Breast epithelium (tissue), 4 donors: ENCODE results near the gene PXDN. TPM values are rescaled to one million over a fixed set of nuclear protein-coding genes. Genes with fewer than 3 reads are reported as not detected.

Experiments
- DNase-seq, 2 donors: peaks; one replicate each; pipeline ENCODE4 v3.0.0-alpha.2; 2019; ENCODE audit warnings: low spot score in 2 of 2
- H3K27ac ChIP-seq, 2 donors: fragments of 200-600 bp; sonication (generic) in 1 of 2; one replicate each; pipeline ENCODE4 v1.5.1; 2016 to 2019; ENCODE audit warnings: mild to moderate bottlenecking in 1 of 2
- H3K27me3 ChIP-seq, 2 donors: fragments of 200-600 bp; sonication (generic) in 1 of 2; one replicate each; pipeline versions ENCODE4 v1.5.1 to v1.6.0; 2017 to 2019; ENCODE audit warnings: control low read depth in 1 of 2, mild to moderate bottlenecking in 1 of 2
- H3K36me3 ChIP-seq: fragments of 200-600 bp; one replicate; pipeline ENCODE4 v1.5.1; 2019
- H3K4me1 ChIP-seq, 2 donors: fragments of 200-600 bp; sonication (generic); one replicate each; pipeline ENCODE4 v1.5.1; 2016 to 2019; ENCODE audit warnings: control low read depth in 1 of 2
- H3K4me3 ChIP-seq, 3 donors: fragments of 200-600 bp; sonication (generic); 1 replicate in 2 of 3; 2 replicates in 1 of 3; pipeline ENCODE4 v1.5.1; 2016 to 2019; ENCODE audit warnings: mild to moderate bottlenecking in 3 of 3, moderate library complexity in 2 of 3
- H3K9me3 ChIP-seq, 2 donors: fragments of 200-600 bp; sonication (generic) in 1 of 2; one replicate each; pipeline ENCODE4 v1.5.1; 2016 to 2019; ENCODE audit warnings: control low read depth in 1 of 2
- CTCF ChIP-seq, 3 donors: fragments of 450-650 bp; IDR thresholded peaks; one replicate each; pipeline ENCODE4 v1.5.1; 2016 to 2017; ENCODE audit warnings: antibody characterized with exemption in 3 of 3, mild to moderate bottlenecking in 3 of 3, moderate library complexity in 3 of 3
- POLR2A ChIP-seq: fragments of 450-650 bp; IDR thresholded peaks from one replicate; pipeline ENCODE4 v1.6.1; 2016; ENCODE audit warnings: antibody characterized with exemption, mild to moderate bottlenecking, moderate library complexity
- POLR2AphosphoS5 ChIP-seq, 3 donors: sonication (generic); formaldehyde crosslinking; IDR thresholded peaks; one replicate each; pipeline ENCODE4 v1.6.1; 2017; ENCODE audit warnings: antibody characterized with exemption in 3 of 3
- intact Hi-C: fragments of 100-400 bp; cut with DNase I; formaldehyde crosslinking; loops from one replicate; pipeline ENCODE4 v1.15.1; 2023; ENCODE audit warnings: low total_unique reads
- total RNA-seq, 3 donors: library from RNA; depleted of rRNA; stranded (reverse); fragments of >200 nt; gene quantifications; one replicate each; pipeline ENCODE4 v1.1.0, GENCODE V29; 2016

The PXDN gene
- total RNA-seq, 3 donors from 2014 or later: 42.4 to 108 (median 64.2) TPM

GRCh38 chr2:1649103-1650084 is 94.9 kb downstream of the PXDN start:
- no peaks in the 10 kb centered on the region for H3K9me3 ChIP-seq
- no peak overlapping the region for H3K4me3 ChIP-seq
- TF ChIP-seq POLR2AphosphoS5 (IDR thresholded peaks at IDR 0.05): no peak
- TF ChIP-seq CTCF (IDR thresholded peaks at IDR 0.05): no peak
- no peak for TF ChIP-seq POLR2A
- DNase-seq: no peak
- no peaks in the 10 kb centered on the region for H3K4me1 ChIP-seq
- no peaks in the 10 kb centered on the region for H3K27me3 ChIP-seq
- intact Hi-C loops: no loop called here
- peaks cover 6% of the 10 kb centered on the region for H3K36me3 ChIP-seq
- no peak overlapping the region for H3K27ac ChIP-seq

- Histone ChIP-seq H3K4me1 (no peaks in the 10 kb centered on the region), H3K9me3 (no peaks in the 10 kb centered on the region), H3K36me3 (peaks cover 6% of the 10 kb centered on the region), H3K4me3 (no peak overlapping the region), H3K27me3 (no peaks in the 10 kb centered on the region), H3K27ac (no peak overlapping the region)
- no peak for DNase-seq
- intact Hi-C loops: no loop called here
- TF ChIP-seq CTCF (IDR thresholded peaks at IDR 0.05) (no peak), POLR2A (no peak), POLR2AphosphoS5 (IDR thresholded peaks at IDR 0.05) (no peak)
Measured at GRCh38 chr2:1648241-1649102, 95.8 kb downstream of the PXDN start.

GRCh38 chr2:1647417-1648240 is 96.7 kb downstream of the PXDN start:
- Histone ChIP-seq H3K4me3 (no peak overlapping the region), H3K36me3 (peaks cover 6% of the 10 kb centered on the region), H3K27me3 (no peaks in the 10 kb centered on the region), H3K9me3 (no peaks in the 10 kb centered on the region), H3K4me1 (no peaks in the 10 kb centered on the region), H3K27ac (no peak overlapping the region)
- no peak for DNase-seq
- TF ChIP-seq CTCF (IDR thresholded peaks at IDR 0.05) (no peak), POLR2AphosphoS5 (IDR thresholded peaks at IDR 0.05) (no peak), POLR2A (no peak)
- intact Hi-C loops: no loop called here

- H3K27ac ChIP-seq: no peak overlapping the region
- no peaks in the 10 kb centered on the region for H3K9me3 ChIP-seq
- no peaks in the 10 kb centered on the region for H3K27me3 ChIP-seq
- H3K4me3 ChIP-seq: no peak overlapping the region
- intact Hi-C loops: no loop called here
- peaks cover 6% of the 10 kb centered on the region for H3K36me3 ChIP-seq
- no peaks in the 10 kb centered on the region for H3K4me1 ChIP-seq
- DNase-seq: no peak
- TF ChIP-seq POLR2AphosphoS5 (IDR thresholded peaks at IDR 0.05): no peak
- TF ChIP-seq CTCF (IDR thresholded peaks at IDR 0.05): no peak
- TF ChIP-seq POLR2A: no peak
Measured at GRCh38 chr2:1645761-1646476, 98.4 kb downstream of the PXDN start.
